Central memory CD4-positive, alpha-beta T cell (primary cell): Measurements from ENCODE around the gene ASPHD2.

Experiments
- DNase-seq: peaks from one replicate; pipeline ENCODE4 v3.0.0; 2022

The ASPHD2 gene

DNA sequence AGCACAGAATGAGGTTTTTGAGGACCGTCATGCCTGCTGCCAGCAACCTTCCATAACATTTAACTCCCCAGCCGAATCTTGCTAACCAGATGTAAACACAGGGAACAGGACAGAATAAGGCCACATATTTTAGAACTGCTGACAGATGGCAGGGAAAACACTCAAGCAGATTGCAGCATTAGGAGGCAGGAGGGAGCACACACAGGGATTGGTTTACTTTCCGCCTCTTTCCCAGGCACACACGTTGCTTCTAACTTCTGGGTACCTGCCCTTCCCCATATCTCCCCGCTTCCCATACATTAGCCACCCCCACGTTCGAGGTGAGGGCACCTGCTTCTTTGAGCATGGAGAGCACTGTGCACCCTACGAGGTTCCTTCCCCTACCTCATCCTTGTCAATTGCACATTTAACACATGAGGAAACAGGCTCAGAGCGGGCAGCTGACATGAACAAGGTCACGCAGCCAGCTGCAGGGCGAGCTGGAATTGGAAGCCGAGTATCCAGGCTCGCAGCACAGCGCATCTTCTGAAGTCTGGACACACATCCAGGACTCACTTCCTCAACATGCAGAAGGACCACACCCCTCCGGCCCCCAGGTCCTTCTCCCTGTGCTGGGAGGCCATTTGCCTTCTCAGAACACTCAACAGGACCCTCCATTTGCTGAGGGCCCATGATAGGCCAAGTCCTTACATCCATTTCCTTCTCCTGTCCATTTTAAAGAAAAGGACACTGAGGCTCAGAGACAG is 18.7 kb downstream of the ASPHD2 start:
- DNase-seq = no peak

DNA sequence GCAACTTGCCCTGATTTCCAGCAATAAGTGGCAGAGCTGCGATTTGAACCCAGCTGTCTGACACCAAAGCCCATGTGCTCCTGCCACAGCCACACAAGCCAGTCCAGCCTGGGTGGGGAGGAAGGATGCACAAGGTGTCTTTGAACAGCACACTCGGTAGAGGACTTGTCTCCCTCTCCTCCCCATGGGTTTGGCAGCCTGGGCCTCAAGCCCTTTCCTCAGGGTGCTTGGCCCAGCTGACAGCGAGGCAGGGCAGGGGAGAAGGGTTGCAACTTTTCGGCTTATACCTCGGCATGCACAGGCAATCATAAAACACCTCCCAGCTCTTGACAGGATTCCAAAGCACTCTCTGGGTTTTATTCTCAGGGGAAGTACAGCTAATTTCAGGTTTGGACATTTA is 19.3 kb downstream of the ASPHD2 start:
- DNase-seq = no peak

DNA sequence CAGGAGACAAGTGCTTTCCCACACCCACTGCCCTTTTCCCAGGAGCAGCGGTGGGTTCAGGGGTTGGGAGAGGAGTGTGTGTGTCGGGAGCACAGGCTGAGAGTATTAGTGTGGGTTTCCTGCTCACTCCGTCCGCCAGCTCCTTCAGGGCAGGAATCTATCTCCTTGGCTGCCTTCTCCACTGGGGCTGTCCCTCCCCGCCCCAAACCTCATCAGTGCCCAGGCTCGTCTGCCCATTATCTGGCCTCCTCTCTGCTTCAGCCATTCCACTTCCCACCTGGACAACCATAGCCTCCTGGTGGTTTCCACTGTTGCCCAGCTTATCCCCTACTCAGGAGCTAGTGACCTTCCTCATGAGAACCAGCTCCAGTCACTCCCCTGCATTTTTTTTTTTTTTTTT is 19.9 kb downstream of the ASPHD2 start:
- no peak for DNase-seq

DNA sequence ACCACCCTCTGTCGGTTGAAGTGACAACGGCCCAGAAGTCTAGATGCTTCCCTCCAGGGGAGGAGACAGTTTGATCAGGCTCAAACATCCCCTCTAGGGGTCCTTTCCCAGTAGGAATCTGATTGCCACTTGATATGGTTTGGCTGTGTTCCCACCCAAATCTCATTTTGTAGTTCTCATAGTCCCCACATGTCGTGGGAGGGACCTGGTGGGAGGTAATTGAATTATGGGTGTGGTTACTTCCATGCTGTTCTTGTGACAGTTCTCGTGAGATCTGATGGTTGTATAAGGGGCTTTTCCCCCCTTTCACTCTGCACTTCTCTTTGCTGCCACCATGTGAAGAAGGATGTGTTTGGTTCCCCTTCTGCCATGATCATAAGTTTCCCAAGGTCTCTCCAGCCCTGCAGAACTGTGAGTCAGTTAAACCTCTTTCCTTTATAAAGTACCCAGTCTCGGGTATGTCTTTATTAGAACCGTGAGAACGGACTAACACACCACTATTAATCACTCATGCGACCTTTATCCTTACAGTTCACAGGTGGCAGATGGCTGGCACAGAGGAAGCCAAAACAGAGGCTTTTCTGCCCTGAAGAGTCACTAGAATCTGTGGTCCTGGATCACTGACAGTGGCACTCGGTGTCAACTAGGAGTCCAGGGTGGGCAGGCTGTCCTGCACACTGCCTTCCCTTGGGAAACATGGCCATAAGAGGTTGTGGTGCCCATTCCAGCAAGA is 21.6 kb downstream of the ASPHD2 start:
- DNase-seq = no peak

DNA sequence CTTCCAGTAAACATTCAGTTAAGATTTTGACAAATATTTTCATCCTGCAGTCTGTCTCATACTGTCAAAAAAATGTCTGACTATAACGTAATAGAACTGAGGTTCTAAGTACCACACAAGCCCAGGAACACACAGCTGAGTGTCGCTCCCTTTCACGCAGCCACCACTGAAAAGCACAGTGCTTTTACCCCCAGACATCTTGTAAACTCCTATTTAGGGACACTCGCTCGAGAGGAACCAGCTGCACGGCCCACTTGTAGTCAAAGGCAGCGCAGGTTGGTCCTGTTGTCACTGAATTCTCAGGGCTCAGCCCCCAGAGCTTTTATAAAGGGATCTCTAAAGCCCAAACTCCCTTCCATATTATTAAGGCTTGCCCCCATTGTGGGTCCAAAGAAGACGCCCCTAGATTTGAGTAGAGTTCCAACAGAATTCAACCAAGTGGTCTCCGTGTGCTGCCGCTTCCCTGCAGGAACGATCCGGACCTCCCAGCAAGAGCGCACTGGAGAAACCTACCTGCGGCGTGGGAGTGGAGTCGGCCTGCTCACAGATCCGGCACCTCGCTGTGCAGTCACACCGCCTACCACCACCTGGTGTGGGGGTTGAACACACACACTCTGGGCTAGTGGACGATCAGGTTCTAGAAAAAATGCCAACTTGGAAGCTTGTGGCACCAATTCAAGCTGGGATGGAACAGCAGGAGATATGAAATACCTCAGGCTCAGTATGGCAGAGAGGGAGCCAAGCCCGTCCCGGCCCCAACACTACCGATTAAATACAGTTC is 23.4 kb downstream of the ASPHD2 start:
- no peak for DNase-seq

DNA sequence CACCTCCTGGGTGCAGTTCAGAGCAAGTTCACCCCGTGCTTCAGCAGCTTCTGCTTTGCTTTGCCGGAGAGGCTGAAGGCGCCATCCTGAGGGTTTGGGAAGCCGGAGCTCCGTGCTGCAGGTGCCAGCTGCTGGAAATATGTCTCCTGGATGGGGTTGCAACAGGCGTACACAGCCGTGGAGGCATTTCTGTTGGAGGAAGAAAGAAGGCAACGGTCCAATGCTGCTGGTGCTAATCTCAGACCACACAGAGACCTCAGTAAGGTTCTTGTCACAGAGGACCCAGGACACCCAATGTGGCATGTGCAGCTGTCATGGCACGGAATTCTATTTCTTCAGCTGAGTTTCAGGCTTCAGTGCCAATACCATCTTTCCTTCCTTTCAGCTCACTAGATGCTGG is 24.2 kb downstream of the ASPHD2 start:
- no peak for DNase-seq

DNA sequence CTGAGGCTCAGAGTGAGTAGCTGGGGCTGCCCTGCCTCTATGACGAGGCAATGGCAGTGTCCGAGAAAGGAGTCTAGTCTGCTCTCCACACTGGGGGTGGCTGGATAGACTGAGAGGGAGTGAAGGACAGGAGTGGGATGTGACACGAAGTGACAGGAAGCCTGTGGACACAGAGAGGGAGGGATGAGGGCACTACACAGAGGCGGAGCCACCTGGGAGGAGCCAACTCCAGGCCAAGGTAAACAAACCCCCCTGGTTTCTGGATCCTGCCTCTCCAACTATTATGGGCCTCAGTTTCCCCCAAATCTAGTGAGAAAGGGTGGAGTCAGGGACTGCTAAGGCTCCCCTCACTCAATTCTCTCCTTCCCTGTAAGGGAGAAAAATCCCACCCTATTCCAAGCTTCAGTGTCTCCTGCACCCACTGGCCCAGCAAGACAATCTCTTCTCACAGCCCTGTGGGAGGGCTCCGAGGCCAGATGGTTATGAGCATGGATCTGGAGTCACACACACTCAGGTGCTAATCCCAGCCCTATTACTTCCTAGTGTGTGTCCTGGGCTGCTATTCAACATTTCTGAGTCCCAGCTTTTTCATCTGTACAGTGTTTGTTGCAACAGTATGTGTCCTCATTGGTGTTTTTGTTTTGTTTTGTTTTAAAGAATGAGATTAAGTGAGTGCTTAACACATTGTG is 24.9 kb downstream of the ASPHD2 start:
- DNase-seq = no peak

DNA sequence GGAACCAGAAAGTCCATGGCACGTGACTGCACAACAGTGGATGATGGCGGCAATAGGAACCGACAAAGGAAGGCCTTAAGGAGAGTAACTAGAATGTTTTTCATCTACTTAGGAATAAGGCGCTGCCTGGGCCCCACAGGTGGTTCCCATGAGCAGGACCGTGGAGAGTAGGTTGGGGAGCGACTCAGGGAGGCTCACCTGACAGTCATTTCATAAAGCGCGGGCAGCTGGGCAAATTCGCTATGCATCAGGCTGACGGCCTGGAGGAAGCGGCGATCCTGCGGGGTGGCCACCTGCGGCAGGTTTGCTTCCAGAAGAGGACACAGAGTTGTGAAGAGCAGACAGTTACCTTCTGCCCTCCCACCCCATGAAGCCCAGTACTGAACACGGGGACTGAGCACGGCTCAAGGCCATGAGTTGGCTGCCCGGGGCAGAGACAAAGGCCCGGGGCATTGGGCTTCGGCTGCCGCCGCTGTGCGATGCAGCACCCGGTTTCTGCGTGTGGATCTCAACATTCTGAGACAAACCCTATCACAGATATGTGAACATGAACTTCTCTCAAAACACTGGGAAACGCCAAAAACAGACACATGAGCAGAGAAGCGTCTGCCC is 28.7 kb downstream of the ASPHD2 start:
- DNase-seq = no peak

DNA sequence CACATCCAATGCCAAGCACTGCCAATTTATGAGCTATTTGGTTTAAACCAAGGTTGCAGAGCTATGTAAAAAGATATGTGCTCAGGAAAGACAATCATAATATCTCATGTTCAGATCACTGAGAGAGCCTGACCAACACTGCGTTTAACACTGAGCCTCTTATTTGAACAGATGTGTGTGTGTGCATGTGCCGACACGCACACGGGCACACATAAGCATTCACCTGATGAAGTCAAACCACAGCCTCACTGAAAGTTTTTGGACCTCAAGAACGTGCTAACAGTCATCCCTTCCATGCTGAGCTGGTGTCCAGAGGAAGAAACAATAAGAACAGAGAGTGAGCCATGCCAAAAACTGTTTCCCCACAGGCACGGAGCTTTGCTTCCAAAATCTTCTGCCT is 31.1 kb downstream of the ASPHD2 start:
- no peak for DNase-seq

DNA sequence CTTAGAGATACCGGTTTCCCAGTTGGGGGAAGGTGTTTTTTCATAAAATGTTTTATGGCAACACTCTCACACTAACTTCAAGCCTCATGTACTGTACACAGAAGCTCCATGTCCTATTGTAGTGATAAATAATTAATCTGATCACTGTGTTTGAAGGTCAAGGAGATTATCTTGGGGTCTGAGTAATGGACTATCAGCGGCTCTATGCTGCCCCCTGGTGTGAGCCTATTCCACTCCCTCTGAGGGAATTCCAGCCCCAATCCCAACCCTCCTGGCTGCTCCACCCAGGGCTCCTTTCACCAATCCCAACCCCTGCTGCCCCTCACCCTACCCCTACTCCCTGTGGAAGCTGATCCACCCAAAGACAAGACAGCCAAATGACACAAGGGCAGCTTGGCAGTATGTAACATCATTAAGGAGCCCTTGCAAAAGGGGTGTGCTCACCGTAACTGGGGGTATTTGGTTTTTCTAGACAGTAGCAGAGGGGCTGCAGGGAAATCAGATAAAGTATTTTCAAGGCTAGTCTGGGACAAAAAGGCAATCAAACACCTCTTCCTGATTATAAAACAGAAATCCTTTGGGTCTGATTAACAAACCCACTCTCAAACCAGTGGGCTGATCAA is 32.2 kb downstream of the ASPHD2 start:
- DNase-seq = no peak

DNA sequence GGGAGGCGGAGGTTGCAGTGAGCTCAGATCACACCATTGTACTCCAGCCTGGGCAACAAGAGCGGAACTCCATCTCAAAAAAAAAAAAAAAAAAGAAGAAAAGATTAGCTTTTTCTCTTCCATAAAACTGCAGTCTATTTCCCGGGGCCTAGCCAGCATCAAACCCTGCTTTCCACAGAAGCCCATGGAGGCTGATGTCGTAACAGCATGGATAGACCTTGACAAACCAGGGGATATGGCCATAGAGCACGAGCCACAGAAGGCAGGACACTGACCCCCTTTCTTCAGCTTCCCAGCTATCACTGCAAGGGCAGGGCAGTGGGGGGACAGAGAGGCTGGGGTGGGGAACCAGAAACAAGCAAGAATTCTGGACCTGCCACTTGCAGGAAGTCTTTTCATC is 33.0 kb downstream of the ASPHD2 start:
- no peak for DNase-seq

DNA sequence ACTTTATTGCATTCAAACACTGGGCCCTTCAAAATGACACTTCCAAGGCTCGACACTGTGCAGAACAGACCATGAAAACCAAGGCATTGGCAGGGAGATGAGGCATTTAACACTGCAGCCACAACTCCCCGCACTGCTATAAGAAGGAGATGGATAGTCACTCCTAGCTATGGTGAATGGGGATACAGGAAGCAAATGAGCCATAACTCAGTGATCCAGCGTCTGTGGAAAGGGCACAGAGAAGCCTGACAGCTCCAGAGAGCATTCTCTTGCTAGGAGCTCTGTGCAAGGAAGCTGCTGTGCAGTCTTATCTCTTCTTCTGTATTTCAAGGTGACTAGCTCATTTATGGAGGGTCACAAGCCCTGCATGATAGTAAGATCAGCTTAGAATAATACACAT is 33.6 kb downstream of the ASPHD2 start:
- DNase-seq = no peak

DNA sequence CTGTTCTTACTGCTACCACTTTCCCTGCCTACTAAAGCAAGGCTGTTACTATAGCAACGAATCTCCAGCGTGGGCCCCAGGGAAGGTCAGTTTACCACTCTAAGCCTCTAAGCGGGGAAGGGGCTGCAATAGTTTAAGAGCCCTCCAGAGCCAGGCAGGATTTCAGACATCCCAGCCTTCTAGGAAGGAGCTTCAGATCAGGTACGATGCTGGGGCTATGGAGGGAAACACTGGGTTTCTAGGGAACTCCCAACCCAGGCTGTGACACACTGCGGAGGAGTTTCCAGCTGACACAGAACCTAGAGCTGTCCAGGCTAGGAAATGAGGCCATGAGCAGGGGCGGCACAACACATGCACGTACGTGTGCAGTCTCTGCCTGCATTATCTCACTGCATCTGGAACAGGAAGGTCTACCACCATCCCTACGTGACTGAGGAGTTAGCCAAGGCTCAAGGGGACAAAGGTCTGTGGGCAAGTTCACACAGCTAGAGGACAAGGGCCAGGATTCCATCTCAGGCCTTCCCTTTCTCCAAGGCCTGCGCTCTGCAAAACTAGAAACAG is 34.1 kb downstream of the ASPHD2 start:
- no peak for DNase-seq

DNA sequence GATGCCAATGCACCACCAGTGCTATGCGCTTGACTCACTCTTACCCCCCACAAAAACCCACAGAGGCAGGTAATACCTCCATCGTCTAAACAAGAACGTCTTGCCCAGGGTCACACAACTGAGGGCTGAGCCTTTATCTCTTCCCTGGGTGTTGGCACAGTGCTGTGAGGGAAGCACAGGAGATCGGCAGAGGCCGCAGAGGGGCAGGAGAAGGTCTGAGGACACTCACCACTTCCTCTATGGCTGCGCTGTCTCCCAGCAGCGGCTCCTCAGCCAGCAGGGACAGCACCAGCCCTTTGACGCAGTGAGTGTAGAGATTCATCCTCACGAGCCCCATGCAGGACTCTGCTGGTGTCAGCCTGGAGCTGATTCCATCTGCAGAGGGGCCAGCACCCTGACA is 34.6 kb downstream of the ASPHD2 start:
- DNase-seq = no peak

DNA sequence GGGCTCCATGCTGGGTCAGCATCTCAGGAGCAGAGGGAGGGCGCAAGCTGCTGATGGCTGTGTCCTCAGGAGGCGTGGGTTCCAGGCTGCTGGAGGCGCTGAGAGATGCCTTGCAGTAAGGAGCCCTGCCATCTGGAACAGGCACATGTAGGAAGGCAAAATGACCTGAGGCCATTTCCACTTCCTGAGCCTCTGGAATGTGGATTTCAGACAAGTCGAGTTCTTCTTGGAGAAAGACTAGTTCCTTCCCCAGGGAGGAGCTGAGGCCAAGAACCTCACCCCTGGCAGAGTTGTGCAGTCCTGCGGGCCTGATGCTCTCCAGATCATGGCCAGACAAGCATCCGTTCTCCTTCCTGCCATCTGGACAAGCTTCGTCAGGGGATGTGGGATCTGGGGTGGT is 35.3 kb downstream of the ASPHD2 start:
- no peak for DNase-seq

DNA sequence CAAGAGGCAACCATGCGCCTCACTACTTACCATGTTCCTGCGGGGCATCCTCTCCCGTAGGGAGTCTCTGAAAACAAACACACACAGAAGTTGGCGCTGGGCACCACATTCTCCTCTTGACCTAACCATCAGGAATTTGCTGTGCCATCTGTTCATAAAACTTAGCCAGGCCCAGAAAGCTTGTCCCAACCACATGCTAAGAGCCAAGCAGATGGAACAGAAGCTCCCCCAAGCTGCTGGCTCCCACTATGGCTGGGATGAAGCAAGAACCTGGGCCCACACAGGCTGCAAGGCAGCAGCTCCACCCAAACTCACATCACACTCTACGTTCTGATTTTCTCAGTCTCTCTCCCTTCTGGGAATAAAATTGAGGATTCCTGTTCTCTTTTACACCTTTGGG is 37.1 kb downstream of the ASPHD2 start:
- DNase-seq = no peak

DNA sequence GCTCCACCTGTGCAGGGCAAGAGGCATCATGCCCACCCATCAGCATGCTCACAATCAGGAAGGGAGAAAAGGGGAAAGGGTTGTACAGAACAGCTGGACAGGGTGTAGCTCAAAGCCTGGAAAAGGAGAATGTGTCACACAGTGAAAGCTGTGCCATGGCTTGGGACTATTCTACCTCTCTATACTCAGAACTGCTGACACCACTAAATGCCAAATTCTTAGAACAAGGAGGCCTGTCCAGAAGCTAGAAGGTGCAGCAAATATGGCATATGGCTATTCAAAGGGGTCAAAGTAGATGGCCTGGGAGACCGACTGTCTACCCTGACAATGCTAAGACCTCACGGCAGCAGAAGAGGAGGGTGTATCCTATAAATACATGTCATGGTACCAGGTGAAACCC is 41.7 kb downstream of the ASPHD2 start:
- DNase-seq = no peak

DNA sequence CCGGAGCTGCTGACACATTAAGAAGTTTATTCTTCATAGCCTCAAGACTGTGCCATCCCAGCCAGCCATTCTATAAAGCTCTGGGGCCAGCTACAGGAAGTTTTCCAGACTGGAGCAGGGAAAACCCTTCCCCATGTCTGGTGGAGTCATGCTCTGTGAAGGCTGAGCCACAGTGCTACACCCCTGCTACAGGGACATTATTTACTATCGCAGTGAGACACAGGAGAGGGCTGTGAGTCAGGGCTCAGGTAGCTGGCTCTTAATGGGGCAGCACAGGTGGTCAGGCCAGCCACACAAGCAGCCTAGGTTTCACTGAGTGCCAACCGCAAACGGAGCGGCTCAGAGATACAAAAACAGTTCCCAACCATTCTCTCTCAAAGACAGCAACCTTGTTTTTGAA is 42.5 kb downstream of the ASPHD2 start:
- no peak for DNase-seq

DNA sequence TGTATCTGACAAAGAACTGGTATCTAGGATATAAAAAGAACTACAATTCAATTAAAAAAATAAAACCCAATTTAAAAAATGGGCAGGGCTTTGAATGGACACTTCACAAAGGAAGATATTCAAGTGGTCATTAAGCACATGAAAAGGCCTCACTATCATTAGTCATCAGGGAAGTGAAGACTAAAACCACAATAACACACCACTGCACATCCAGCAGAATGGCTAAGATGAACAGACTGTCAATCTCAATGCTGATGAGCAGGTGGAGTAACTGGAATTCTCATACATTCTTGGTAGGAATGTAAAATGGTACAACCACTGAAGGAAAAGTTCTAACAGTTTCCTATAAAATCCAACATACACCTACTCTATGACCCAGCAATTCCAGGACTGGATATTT is 45.6 kb downstream of the ASPHD2 start:
- DNase-seq = no peak

DNA sequence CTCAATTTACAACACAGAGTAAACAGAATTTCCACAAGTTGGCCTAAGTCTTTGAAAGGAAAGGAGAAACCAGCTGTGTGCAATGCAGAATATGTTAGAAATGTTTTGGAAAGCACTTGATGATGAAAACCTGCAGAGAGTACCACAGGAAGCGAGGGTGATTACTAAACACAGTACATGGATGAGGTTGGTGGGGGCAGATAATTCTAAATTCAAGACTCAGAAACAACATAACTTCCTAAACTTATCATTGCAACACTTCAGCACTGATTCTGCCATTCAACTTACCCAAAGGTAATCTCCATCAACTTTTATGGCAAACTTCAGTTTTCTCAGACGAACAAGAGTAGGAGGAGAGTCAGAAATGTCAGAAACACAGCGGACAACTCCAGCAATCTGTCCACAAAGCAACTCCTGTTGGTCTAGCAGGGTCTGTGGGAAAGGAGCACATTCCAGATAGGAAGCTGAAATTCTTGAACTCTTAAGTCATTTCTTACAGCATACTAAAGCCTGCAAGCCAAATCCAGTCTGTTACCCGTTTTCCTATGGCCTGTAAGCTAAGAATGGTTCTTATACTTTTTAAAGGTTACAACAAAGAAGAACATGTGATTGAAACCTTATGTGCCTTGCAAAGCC is 47.8 kb downstream of the ASPHD2 start:
- no peak for DNase-seq

DNA sequence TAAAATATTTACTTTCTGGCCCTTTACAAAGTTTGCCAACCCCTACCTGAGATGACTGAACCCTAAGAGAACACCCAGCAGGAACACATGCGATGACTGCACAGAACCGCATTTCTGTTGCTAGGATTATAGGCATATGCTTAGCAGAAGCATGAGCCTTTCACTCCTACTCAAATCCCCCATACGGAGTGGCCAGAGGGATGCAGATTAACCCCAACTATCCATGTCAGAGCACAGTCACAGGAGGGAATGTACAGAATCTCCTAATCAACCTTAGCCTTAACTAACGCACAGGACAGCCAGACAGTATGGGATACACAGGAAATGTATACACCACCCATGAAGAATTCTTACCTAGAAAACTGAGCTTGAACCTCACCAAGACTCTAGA is 48.3 kb downstream of the ASPHD2 start:
- DNase-seq = no peak
